ENCODE measurements around the gene RIMKLB.
"Not testable (repeated sequence)": the region's sequence is repeated elsewhere in the genome, so short reads cannot be mapped to it uniquely, and the experiment has no call there.

RIMKLB gene

GRCh38 chr12:8780389-8780788, 82.6 kb downstream of the RIMKLB start:
- Histone ChIP-seq H3K4me1 (ENCODE audit: control extremely low read depth in 1 of 4, control insufficient read depth in 4 of 4, insufficient read depth in 4 of 4, low read length in 3 of 4) (peaks cover 0 to 5% (median 0%) of the 10 kb centered on the region in 4 experiments), H3K27me3 (replicated peaks in 2 of 5; ENCODE audit: control insufficient read depth in 4 of 5, insufficient read depth in 5 of 5, low read length in 4 of 5) (no peaks in the 10 kb centered on the region), H3K9me3 (ENCODE audit: control extremely low read depth in 1 of 5, control insufficient read depth in 4 of 5, insufficient read depth in 2 of 5, low read depth in 1 of 5, low read length in 4 of 5) (no peaks in the 10 kb centered on the region), H3K36me3 (ENCODE audit: control insufficient read depth in 4 of 4, insufficient read depth in 4 of 4, low read length in 3 of 4) (peaks cover 0 to 12% (median 5%) of the 10 kb centered on the region in 4 experiments), H3K4me3 (ENCODE audit: control insufficient read depth in 1 of 7, extremely low read depth in 1 of 7, insufficient read depth in 4 of 7, low read depth in 2 of 7, low read length in 6 of 7) (no peak overlapping the region), H3K27ac (ENCODE audit: insufficient read depth in 1 of 2, low read depth in 1 of 2, low read length in 2 of 2, poor library complexity in 1 of 2, severe bottlenecking in 2 of 2) (no peak overlapping the region)
- CTCF ChIA-PET: interaction anchor here (1.2 to 1.9 kb wide), 3 partner anchors 12 to 110 kb away, joined by 3 to 6 read pairs (median 5); no protein-coding TSS in a partner anchor
- POLR2A ChIA-PET: no interaction called here
- no CpG with 5 or more reads among the region's 1 CpG for WGBS (ENCODE audit: insufficient coverage)
- DNase-seq: peak; percentile 53 to 73 (median 72)

- ChIA-PET CTCF (interaction anchor here (0.6 to 1.9 kb wide), 8 partner anchors 14 to 268 kb away, joined by 3 to 6 read pairs (median 3); no protein-coding TSS in a partner anchor), POLR2A (no interaction called here)
- DNase-seq: no peak
- WGBS (ENCODE audit: insufficient coverage): 67% methylated on average over 1 of the region's 2 CpGs
- H3K27me3 ChIP-seq (replicated peaks in 2 of 5; ENCODE audit: control insufficient read depth in 4 of 5, insufficient read depth in 5 of 5, low read length in 4 of 5): no peaks in the 10 kb centered on the region
- no peak overlapping the region for H3K27ac ChIP-seq (ENCODE audit: insufficient read depth in 1 of 2, low read depth in 1 of 2, low read length in 2 of 2, poor library complexity in 1 of 2, severe bottlenecking in 2 of 2)
- H3K9me3 ChIP-seq (ENCODE audit: control extremely low read depth in 1 of 5, control insufficient read depth in 4 of 5, insufficient read depth in 2 of 5, low read depth in 1 of 5, low read length in 4 of 5): no peaks in the 10 kb centered on the region
- peaks cover 0 to 12% (median 5%) of the 10 kb centered on the region in 4 experiments for H3K36me3 ChIP-seq (ENCODE audit: control insufficient read depth in 4 of 4, insufficient read depth in 4 of 4, low read length in 3 of 4)
- H3K4me1 ChIP-seq (ENCODE audit: control extremely low read depth in 1 of 4, control insufficient read depth in 4 of 4, insufficient read depth in 4 of 4, low read length in 3 of 4): peaks cover 0 to 5% (median 0%) of the 10 kb centered on the region in 4 experiments
- H3K4me3 ChIP-seq (ENCODE audit: control insufficient read depth in 1 of 7, extremely low read depth in 1 of 7, insufficient read depth in 4 of 7, low read depth in 2 of 7, low read length in 6 of 7): no peak overlapping the region
Measured at GRCh38 chr12:8781381-8782127, 83.8 kb downstream of the RIMKLB start.

GRCh38 chr12:8784290-8784888, 86.6 kb downstream of the RIMKLB start:
- DNase-seq: no peak
- H3K9me3 ChIP-seq (ENCODE audit: control extremely low read depth in 1 of 5, control insufficient read depth in 4 of 5, insufficient read depth in 2 of 5, low read depth in 1 of 5, low read length in 4 of 5): no peaks in the 10 kb centered on the region
- peaks cover 0 to 2% (median 0%) of the 10 kb centered on the region in 4 experiments for H3K4me1 ChIP-seq (ENCODE audit: control extremely low read depth in 1 of 4, control insufficient read depth in 4 of 4, insufficient read depth in 4 of 4, low read length in 3 of 4)
- ChIA-PET POLR2A (no interaction called here), CTCF (no interaction called here)
- no peaks in the 10 kb centered on the region for H3K27me3 ChIP-seq (replicated peaks in 2 of 5; ENCODE audit: control insufficient read depth in 4 of 5, insufficient read depth in 5 of 5, low read length in 4 of 5)
- H3K27ac ChIP-seq (ENCODE audit: insufficient read depth in 1 of 2, low read depth in 1 of 2, low read length in 2 of 2, poor library complexity in 1 of 2, severe bottlenecking in 2 of 2): no peak overlapping the region
- H3K4me3 ChIP-seq (ENCODE audit: control insufficient read depth in 1 of 7, extremely low read depth in 1 of 7, insufficient read depth in 4 of 7, low read depth in 2 of 7, low read length in 6 of 7): no peak overlapping the region
- H3K36me3 ChIP-seq (ENCODE audit: control insufficient read depth in 4 of 4, insufficient read depth in 4 of 4, low read length in 3 of 4): peaks cover 0 to 8% (median under 1%) of the 10 kb centered on the region in 4 experiments

GRCh38 chr12:8785499-8785898, 87.7 kb downstream of the RIMKLB start:
- H3K36me3 ChIP-seq (ENCODE audit: control insufficient read depth in 4 of 4, insufficient read depth in 4 of 4, low read length in 3 of 4): peaks cover 0 to 8% (median 0%) of the 10 kb centered on the region in 4 experiments
- no peak overlapping the region for H3K4me3 ChIP-seq (ENCODE audit: control insufficient read depth in 1 of 7, extremely low read depth in 1 of 7, insufficient read depth in 4 of 7, low read depth in 2 of 7, low read length in 6 of 7)
- WGBS (ENCODE audit: insufficient coverage): 100% methylated on average over 2 of the region's 4 CpGs
- H3K4me1 ChIP-seq (ENCODE audit: control extremely low read depth in 1 of 4, control insufficient read depth in 4 of 4, insufficient read depth in 4 of 4, low read length in 3 of 4): no peaks in the 10 kb centered on the region
- DNase-seq: no peak
- ChIA-PET POLR2A (no interaction called here), CTCF (no interaction called here)
- no peak overlapping the region for H3K27ac ChIP-seq (ENCODE audit: insufficient read depth in 1 of 2, low read depth in 1 of 2, low read length in 2 of 2, poor library complexity in 1 of 2, severe bottlenecking in 2 of 2)
- no peaks in the 10 kb centered on the region for H3K27me3 ChIP-seq (replicated peaks in 2 of 5; ENCODE audit: control insufficient read depth in 4 of 5, insufficient read depth in 5 of 5, low read length in 4 of 5)
- no peaks in the 10 kb centered on the region for H3K9me3 ChIP-seq (ENCODE audit: control extremely low read depth in 1 of 5, control insufficient read depth in 4 of 5, insufficient read depth in 2 of 5, low read depth in 1 of 5, low read length in 4 of 5)

GRCh38 chr12:8787206-8787605, 89.4 kb downstream of the RIMKLB start:
- POLR2A ChIA-PET; H3K4me1 ChIP-seq (ENCODE audit: control extremely low read depth in 1 of 4, control insufficient read depth in 4 of 4, insufficient read depth in 4 of 4, low read length in 3 of 4); H3K27ac ChIP-seq (ENCODE audit: insufficient read depth in 1 of 2, low read depth in 1 of 2, low read length in 2 of 2, poor library complexity in 1 of 2, severe bottlenecking in 2 of 2); H3K36me3 ChIP-seq (ENCODE audit: control insufficient read depth in 4 of 4, insufficient read depth in 4 of 4, low read length in 3 of 4); H3K9me3 ChIP-seq (ENCODE audit: control extremely low read depth in 1 of 5, control insufficient read depth in 4 of 5, insufficient read depth in 2 of 5, low read depth in 1 of 5, low read length in 4 of 5); H3K4me3 ChIP-seq (ENCODE audit: control insufficient read depth in 1 of 7, extremely low read depth in 1 of 7, insufficient read depth in 4 of 7, low read depth in 2 of 7, low read length in 6 of 7); CTCF ChIA-PET; DNase-seq; H3K27me3 ChIP-seq (replicated peaks in 2 of 5; ENCODE audit: control insufficient read depth in 4 of 5, insufficient read depth in 5 of 5, low read length in 4 of 5): not testable (repeated sequence)
- 97% methylated on average over 17 of the region's 28 CpGs for WGBS (ENCODE audit: insufficient coverage)

DNA sequence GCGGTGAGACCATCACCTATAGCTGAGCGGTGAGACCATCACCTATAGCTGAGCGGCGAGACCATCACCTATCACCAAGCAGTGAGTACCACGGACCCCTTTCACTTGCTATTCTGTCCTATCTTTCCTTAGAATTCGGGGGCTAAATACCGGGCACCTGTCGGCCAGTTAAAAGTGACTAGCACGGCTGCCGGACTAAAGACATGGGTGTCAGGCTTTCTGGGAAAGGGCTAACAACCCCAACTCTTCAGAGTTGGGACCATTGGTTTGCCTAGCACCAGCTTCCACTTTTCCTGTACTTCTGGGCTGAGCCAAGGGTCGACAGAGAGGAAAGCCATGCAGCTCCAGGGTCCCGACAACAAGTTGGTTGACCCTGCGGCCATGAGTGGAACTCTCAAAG, 90.9 kb downstream of the RIMKLB start:
- H3K9me3 ChIP-seq (ENCODE audit: control extremely low read depth in 1 of 5, control insufficient read depth in 4 of 5, insufficient read depth in 2 of 5, low read depth in 1 of 5, low read length in 4 of 5); DNase-seq; CTCF ChIA-PET; H3K36me3 ChIP-seq (ENCODE audit: control insufficient read depth in 4 of 4, insufficient read depth in 4 of 4, low read length in 3 of 4); H3K4me1 ChIP-seq (ENCODE audit: control extremely low read depth in 1 of 4, control insufficient read depth in 4 of 4, insufficient read depth in 4 of 4, low read length in 3 of 4); POLR2A ChIA-PET; H3K27ac ChIP-seq (ENCODE audit: insufficient read depth in 1 of 2, low read depth in 1 of 2, low read length in 2 of 2, poor library complexity in 1 of 2, severe bottlenecking in 2 of 2); H3K27me3 ChIP-seq (replicated peaks in 2 of 5; ENCODE audit: control insufficient read depth in 4 of 5, insufficient read depth in 5 of 5, low read length in 4 of 5): not testable (repeated sequence)
- WGBS (ENCODE audit: insufficient coverage): 84% methylated on average over 11 of the region's 13 CpGs
- peak overlapping the region in 3 of 7 experiments; percentile 19 to 57 (median 32) for H3K4me3 ChIP-seq (ENCODE audit: control insufficient read depth in 1 of 7, extremely low read depth in 1 of 7, insufficient read depth in 4 of 7, low read depth in 2 of 7, low read length in 6 of 7)

GRCh38 chr12:8789341-8790013, 91.7 kb downstream of the RIMKLB start:
- H3K9me3 ChIP-seq (ENCODE audit: control extremely low read depth in 1 of 5, control insufficient read depth in 4 of 5, insufficient read depth in 2 of 5, low read depth in 1 of 5, low read length in 4 of 5); H3K36me3 ChIP-seq (ENCODE audit: control insufficient read depth in 4 of 4, insufficient read depth in 4 of 4, low read length in 3 of 4); H3K4me1 ChIP-seq (ENCODE audit: control extremely low read depth in 1 of 4, control insufficient read depth in 4 of 4, insufficient read depth in 4 of 4, low read length in 3 of 4); H3K27ac ChIP-seq (ENCODE audit: insufficient read depth in 1 of 2, low read depth in 1 of 2, low read length in 2 of 2, poor library complexity in 1 of 2, severe bottlenecking in 2 of 2); CTCF ChIA-PET; H3K4me3 ChIP-seq (ENCODE audit: control insufficient read depth in 1 of 7, extremely low read depth in 1 of 7, insufficient read depth in 4 of 7, low read depth in 2 of 7, low read length in 6 of 7); H3K27me3 ChIP-seq (replicated peaks in 2 of 5; ENCODE audit: control insufficient read depth in 4 of 5, insufficient read depth in 5 of 5, low read length in 4 of 5); DNase-seq: not testable (repeated sequence)
- 91% methylated on average over 13 of the region's 13 CpGs for WGBS (ENCODE audit: insufficient coverage)
- POLR2A ChIA-PET: interaction anchor here (1.2 kb wide), 1 partner anchor 298 kb away, joined by 3 read pairs; no protein-coding TSS in a partner anchor
